Activated CD4-positive, CD25-positive, alpha-beta regulatory T cell (primary cell): ENCODE results near the gene ZNF346.
"Not testable (repeated sequence)": the region's sequence is repeated elsewhere in the genome, so short reads cannot be mapped to it uniquely, and the experiment has no call there.

Experiments used
- DNase-seq, 4 experiments: peaks; one replicate each; lab custom pipeline; 2025; lab: John Stamatoyannopoulos, UW

ZNF346 gene

DNA sequence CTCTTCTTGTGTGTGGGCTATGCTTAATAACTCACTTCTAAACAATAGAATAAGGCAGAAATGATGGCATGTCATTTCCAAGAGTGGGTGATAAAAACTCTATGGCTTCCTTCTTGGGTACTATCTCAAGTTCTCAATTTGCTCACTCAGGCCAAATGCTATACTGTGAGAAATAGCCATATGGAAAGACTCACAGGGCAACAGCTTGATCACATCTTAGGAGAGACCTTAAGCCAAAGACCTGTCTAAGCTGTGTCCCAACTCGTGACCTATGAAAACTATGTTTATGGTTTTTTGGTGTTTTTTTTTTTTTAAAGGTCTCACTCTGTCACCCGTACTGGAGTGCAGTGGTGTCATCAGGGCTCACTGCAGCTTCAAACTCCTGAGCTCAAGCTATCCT lies 13.8 kb upstream of the ZNF346 start:
- no peak for DNase-seq

DNA sequence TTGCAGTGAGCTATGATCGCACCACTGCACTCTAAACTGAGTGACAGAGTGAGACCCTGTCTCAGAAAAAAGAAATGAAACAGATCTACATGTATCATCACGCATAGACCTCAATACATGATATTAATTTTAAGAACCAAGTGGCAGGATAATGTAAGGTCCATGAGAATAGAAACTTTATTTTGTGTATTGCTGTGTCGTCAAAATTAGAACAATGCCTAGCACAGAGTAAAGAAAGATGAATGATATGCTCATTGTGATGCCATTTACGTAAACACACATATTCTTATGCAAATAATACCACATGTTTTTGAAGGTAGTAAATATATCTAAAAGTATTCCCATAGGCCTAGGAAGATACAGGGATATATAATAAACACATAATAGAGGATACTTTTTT lies 12.3 kb upstream of the ZNF346 start:
- no peak for DNase-seq

DNA sequence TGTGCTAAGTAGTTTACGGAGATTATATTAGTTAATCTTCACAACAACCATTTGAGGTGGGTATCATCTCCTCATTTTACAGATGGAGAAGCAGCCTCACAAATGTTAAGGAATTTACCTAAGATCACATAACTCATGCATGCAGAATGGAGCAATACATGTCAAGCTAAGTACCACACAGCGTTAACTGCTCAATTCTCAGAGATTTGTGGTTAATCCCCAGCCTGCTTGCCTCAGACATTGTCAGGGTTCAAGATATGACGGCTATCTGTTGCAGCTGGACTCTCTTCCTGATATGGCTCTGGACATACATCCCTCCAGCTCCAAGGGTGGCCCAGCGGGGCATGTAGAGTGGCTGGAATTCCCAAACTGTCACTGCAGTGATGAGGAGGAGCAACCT lies 7.3 kb upstream of the ZNF346 start:
- no peak for DNase-seq

DNA sequence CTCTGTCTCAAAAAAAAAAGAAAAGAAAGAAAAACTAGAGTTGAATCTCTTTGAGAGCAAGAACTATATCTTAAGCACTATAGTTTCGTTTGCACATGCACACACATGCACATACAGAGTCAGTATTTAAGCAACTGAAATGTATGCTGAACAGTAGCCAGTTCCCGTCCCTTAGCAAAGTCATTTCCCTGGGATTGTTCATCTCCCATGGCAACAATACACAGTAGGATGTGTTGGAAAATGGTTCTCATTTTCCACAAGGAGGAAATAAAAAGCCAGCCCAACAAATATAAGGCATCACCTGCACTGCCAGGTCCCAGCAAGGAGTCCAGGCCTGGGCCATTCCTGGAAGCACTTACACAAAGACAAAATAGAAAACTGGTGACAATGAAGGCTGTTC lies 4.2 kb upstream of the ZNF346 start:
- no peak for DNase-seq

GRCh38 chr5:177020033-177020432 lies 2.5 kb upstream of the ZNF346 start:
- no peak for DNase-seq

DNA sequence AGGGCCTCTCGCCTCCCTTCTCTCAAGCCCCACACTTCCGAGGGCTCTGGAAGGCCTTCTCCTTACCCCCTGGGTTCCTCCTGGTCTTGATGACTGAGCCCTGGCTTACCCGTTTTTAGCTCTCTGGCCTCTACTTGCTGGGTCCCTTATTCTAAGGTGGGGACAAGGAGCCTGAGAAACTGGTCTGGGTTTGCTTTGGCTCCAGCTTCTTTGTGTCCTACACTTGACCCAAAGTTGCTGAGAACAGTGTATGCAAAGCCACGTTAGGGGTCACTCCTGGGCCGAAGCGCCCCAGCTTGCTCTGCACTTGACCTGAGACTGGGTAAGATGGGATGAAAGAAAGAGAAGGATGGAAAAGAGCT lies 788 bp downstream of the ZNF346 start:
- DNase-seq: no peak

GRCh38 chr5:177024559-177024958 lies 2.1 kb downstream of the ZNF346 start:
- DNase-seq: no peak

GRCh38 chr5:177025101-177025601 lies 2.7 kb downstream of the ZNF346 start:
- DNase-seq: no peak

DNA sequence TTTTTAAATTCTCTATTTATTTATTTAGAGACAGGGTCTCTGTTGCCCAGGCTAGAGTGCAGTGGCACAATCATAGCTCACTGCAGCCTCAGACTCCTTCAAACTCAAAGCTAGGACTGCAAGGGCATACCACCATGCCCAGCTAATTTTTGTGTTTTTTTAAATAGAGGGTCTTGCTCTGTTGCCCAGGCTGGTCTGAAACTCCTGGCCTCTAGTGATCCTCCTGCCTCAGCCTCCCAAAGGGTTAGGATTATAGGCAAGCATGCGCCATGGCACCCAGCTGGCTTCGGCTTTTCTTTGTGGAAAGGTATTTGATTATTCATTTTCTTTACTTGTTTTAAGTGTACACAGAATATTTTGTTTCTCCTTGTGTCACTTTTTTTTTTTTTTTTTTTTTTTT lies 5.2 kb downstream of the ZNF346 start:
- DNase-seq: no peak

DNA sequence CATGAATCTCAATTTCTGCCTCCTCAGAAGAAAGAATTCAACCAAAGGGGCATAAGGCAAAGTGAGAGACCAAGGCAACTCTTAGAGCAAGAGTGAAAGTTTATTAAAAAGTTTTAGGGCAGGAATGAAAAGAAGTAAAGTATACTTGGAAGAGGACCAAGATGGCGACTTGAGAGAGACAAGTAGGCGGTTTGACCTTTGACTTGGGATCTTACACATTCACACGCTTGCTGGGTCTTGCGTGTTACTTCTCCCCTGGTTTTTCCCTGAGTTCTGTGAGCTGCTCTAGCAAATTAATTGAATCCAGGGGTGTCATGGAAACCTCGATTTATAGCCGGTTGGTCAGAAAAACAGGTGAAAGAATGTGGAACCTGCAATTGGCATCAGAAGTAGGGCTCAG lies 7.0 kb downstream of the ZNF346 start:
- DNase-seq: no peak

- no peak for DNase-seq
Observed at GRCh38 chr5:177035976-177036375, 13.5 kb downstream of the ZNF346 start.

GRCh38 chr5:177036443-177036842 lies 13.9 kb downstream of the ZNF346 start:
- DNase-seq: no peak

DNA sequence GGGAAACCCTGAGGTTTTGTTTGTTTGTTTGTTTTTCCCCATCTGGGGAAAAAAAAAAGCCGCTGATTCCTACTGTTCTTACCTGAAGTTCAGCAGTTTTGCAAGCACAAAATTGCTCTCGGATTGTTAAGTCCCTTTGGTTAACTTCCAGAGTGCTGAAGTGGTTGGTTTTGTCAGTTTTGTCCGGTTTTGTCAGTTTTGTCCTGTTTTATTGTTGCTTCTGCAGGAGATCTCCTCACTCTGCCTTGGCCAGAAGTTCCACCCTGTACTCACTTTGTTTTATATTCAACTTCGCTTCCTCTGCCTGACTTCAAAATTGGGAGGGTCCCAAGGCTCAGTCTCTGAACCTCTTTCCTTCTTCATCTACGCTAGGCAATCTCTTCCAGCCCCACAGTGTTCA lies 14.4 kb downstream of the ZNF346 start:
- no peak for DNase-seq

DNA sequence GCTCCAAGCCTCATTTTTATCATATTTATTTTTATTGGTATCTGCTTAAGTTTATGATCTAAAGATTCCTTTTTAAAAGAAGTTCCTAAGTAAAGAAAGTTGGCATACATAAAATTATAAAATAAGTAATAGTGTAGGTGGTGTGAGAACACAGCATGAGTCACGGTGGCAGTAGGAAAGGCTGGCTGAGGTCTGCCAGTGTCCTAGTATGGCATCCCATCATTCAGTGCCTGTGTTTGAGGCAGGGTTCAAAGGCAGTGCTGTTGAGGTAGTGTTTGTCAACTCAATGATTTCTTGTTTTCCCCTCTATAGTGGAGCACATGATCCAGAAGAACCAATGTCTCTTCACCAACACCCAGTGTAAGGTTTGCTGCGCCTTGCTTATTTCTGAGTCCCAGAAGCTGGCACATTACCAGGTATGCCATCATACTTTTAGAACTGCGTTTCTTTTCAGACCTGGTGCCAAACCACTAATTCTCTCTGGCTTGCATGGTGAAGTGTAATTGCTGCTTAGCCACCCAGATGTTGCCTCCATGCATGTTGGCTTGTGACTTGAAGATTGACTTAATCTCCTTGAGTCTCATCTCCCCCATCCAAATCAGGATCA lies 18.4 kb downstream of the ZNF346 start:
- DNase-seq: no peak

GRCh38 chr5:177041936-177042335 lies 19.4 kb downstream of the ZNF346 start:
- no peak for DNase-seq

- DNase-seq: no peak
Observed at GRCh38 chr5:177043114-177043513, 20.6 kb downstream of the ZNF346 start.

GRCh38 chr5:177043958-177044357 lies 21.5 kb downstream of the ZNF346 start:
- no peak for DNase-seq

GRCh38 chr5:177044641-177045040 lies 22.1 kb downstream of the ZNF346 start:
- DNase-seq: no peak

GRCh38 chr5:177045631-177046030 lies 23.1 kb downstream of the ZNF346 start:
- DNase-seq: no peak

DNA sequence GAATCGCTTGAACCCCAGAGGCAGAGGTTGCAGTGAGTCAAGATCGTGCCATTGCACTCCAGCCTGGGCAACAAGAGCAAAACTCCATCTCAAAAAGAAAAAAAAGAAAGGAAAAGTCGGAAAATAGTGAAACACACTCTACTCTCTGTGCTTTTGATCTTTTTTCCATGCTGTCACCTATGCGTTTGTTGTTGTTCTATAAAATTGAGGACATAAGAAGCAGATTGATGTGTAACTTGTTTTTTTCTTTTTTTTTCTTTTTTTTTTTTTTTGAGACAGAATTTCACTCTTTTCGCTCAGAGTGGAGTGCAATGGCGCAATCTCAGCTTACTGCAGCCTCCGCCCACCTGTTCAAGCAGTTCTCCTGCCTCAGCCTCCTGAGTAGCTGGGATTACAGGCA lies 26.0 kb downstream of the ZNF346 start:
- not testable (repeated sequence) for DNase-seq

- DNase-seq: no peak
Observed at GRCh38 chr5:177049285-177049684, 26.8 kb downstream of the ZNF346 start.

DNA sequence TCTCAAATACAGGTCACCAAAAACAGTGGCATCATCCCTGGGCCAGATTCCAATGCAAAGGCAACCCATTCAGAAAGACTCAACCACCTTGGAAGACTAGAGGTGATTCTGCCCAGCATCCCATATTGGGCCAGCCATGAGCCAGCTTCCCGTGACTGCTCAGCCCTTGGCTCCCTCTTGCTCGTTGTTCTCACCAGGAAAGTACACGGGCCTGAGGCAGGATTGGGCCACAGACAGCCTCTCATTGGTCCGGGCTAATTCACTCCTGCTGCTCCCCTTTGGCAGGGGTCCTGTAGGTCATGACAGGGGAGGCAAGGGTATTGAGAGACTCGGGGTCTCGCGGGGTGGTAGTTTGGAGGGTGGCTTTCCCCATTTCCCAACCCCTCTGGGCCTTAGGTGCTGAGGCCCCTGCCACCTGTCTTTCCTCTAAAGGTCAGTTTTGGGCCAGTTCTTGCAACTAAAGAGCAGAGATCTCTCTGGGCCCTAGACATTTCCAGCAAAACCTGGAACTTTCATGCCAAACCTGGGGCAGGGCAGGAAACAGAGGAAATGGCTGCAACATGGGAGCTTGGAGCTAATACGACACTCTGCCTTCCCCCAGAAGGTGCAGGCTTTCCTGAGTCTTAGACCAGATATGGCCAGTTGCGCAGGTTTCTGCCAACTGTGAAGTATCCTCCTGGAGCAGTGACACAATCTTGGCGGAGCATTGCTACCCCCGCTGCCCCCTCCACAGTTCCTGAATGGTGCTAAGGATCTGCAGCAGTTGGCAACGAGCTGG lies 42.2 kb downstream of the ZNF346 start:
- no peak for DNase-seq

GRCh38 chr5:177065491-177065890 lies 43.0 kb downstream of the ZNF346 start:
- no peak for DNase-seq

DNA sequence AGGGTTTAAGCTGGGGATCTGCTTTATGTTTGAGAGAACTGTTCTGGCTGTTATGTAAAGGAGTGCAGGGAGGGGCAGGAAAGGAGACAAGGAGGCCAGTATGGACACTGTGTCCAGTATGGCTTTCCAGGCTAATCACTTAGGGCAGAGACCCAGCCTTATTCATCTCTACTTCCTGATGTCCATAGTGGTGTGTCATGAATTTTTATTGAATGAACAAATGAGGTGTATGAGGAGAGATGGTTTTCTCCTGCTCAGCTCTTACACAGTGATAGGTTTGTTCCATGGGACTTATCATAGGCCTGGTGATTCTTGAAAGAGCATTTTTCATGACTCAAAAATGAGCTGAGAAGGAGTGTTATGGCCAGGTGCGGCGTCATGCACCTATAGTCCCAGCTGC lies 43.7 kb downstream of the ZNF346 start:
- DNase-seq: no peak
